Mesendoderm (in vitro differentiated cells): ENCODE data around the gene HOXB5.
A peak's percentile ranks its signal among the peaks of the same experiment; 100 is the strongest.

Source experiments
- DNase-seq: peaks from one replicate; pipeline ENCODE4 v3.0.0; 2013
- H2AK5ac ChIP-seq: 2 replicates; pipeline ENCODE4 v1.6.1; 2013; ENCODE audit warnings: low read length, inconsistent platforms
- H2BK120ac ChIP-seq: 2 replicates; pipeline ENCODE4 v1.6.1; 2013; ENCODE audit warnings: low read depth, mild to moderate bottlenecking, low read length, moderate library complexity, mixed read lengths
- H2BK15ac ChIP-seq: replicated peaks from 2 replicates; pipeline ENCODE4 v1.6.1; 2013; ENCODE audit warnings: low read depth, mild to moderate bottlenecking, moderate library complexity
- H2BK5ac ChIP-seq: 2 replicates; pipeline ENCODE4 v1.6.1; 2013; ENCODE audit warnings: low read length, inconsistent platforms
- H3K18ac ChIP-seq: 2 replicates; pipeline ENCODE4 v1.6.1; 2013; ENCODE audit warnings: mild to moderate bottlenecking, low read length, mixed read lengths
- H3K23ac ChIP-seq: one replicate; pipeline ENCODE4 v1.6.1; 2013; ENCODE audit warnings: low read length
- H3K27ac ChIP-seq: 2 replicates; pipeline ENCODE4 v1.5.1; 2013; ENCODE audit warnings: low read depth, mild to moderate bottlenecking, inconsistent platforms, low read length, moderate library complexity
- H3K27me3 ChIP-seq: 2 replicates; pipeline ENCODE4 v1.6.1; 2013; ENCODE audit warnings: low read length, control low read depth, mild to moderate bottlenecking, inconsistent platforms; ENCODE audit not compliant: insufficient read depth, poor library complexity
- H3K36me3 ChIP-seq: 2 replicates; pipeline ENCODE4 v1.6.1; 2013; ENCODE audit warnings: low read length, inconsistent platforms; ENCODE audit not compliant: control insufficient read depth, insufficient read depth
- H3K4ac ChIP-seq: one replicate; pipeline ENCODE4 v1.6.1; 2013; ENCODE audit warnings: low read depth, mild to moderate bottlenecking, low read length, moderate library complexity
- H3K4me1 ChIP-seq: 2 replicates; pipeline ENCODE4 v1.6.1; 2013; ENCODE audit warnings: low read depth, low read length, inconsistent platforms; ENCODE audit not compliant: control insufficient read depth
- H3K4me2 ChIP-seq: 2 replicates; pipeline ENCODE4 v1.6.1; 2013; ENCODE audit warnings: low read length
- H3K4me3 ChIP-seq: 2 replicates; pipeline ENCODE4 v1.5.1; 2013; ENCODE audit warnings: mild to moderate bottlenecking, low read length
- H3K56ac ChIP-seq: one replicate; pipeline ENCODE4 v1.6.1; 2013; ENCODE audit warnings: low read length
- H3K79me1 ChIP-seq: 2 replicates; pipeline ENCODE4 v1.6.1; 2013; ENCODE audit warnings: low read length, inconsistent platforms
- H3K79me2 ChIP-seq: 2 replicates; pipeline ENCODE4 v1.6.1; 2013; ENCODE audit warnings: mild to moderate bottlenecking, low read length; ENCODE audit not compliant: control insufficient read depth, insufficient read depth
- H3K9ac ChIP-seq: 2 replicates; pipeline ENCODE4 v1.6.1; 2013; ENCODE audit warnings: low read length, inconsistent platforms
- H4K5ac ChIP-seq: one replicate; pipeline ENCODE4 v1.6.1; 2013; ENCODE audit warnings: low read length
- H4K8ac ChIP-seq: one replicate; pipeline ENCODE4 v1.6.1; 2013; ENCODE audit warnings: low read depth, mild to moderate bottlenecking, control low read depth, low read length, moderate library complexity
- WGBS: extraction: QIAGEN DNeasy Blood & Tissue Kit; methylation state at CpG from one replicate; pipeline ENCODE4 v1.1.7; 2013; ENCODE audit warnings: low lambda C conversion rate, missing lambda C conversion rate; ENCODE audit not compliant: insufficient coverage; ENCODE audit errors: extremely low coverage; 5-methylcytosine and 5-hydroxymethylcytosine counted together
- small RNA-seq: library from polyadenylated mRNA; stranded (forward); fragments of <200 nt; extraction: miRNeasy Mini kit (QIAGEN cat#:217004); gene quantifications from one replicate; pipeline ENCODE3, GENCODE V24; 2013; ENCODE audit not compliant: insufficient read depth

HOXB5 gene

GRCh38 chr17:48541577-48542113 is 51.9 kb downstream of the HOXB5 start:
- no peak overlapping the region for H2AK5ac ChIP-seq
- H3K18ac ChIP-seq, result no peak overlapping the region
- no peak overlapping the region for H3K4ac ChIP-seq
- H3K27ac ChIP-seq, result no peak overlapping the region
- DNase-seq, result no peak
- no peak overlapping the region for H2BK5ac ChIP-seq
- H4K5ac ChIP-seq, result no peak overlapping the region
- H3K79me1 ChIP-seq, result no peaks in the 10 kb centered on the region
- H3K79me2 ChIP-seq, result no peaks in the 10 kb centered on the region
- no peak overlapping the region for H2BK120ac ChIP-seq
- H3K23ac ChIP-seq, result no peak overlapping the region
- H3K4me2 ChIP-seq, result peak overlapping the region; percentile 59
- no peak overlapping the region for H2BK15ac ChIP-seq
- no peak overlapping the region for H4K8ac ChIP-seq
- no peaks in the 10 kb centered on the region for H3K36me3 ChIP-seq
- H3K4me1 ChIP-seq, result peaks cover 1% of the 10 kb centered on the region
- H3K4me3 ChIP-seq, result peak overlapping the region; percentile 8
- H3K9ac ChIP-seq, result peak overlapping the region; percentile 40
- H3K27me3 ChIP-seq, result peaks cover 53% of the 10 kb centered on the region
- no CpG with 5 or more reads among the region's 36 CpGs for WGBS
- H3K56ac ChIP-seq, result peak overlapping the region; percentile 74

Small RNA genes within 50 kb of the gene (small RNA-seq; reads per million reads assigned to genes)
- 2.3 reads per million, percentile 28 among the genes with 10 or more reads in this experiment for gene MIR196A1
